Measurements from ENCODE around the gene ATG2B. TPM values are rescaled to one million over a fixed set of nuclear protein-coding genes. Genes with fewer than 3 reads are reported as not detected.

The ATG2B gene, protein sequence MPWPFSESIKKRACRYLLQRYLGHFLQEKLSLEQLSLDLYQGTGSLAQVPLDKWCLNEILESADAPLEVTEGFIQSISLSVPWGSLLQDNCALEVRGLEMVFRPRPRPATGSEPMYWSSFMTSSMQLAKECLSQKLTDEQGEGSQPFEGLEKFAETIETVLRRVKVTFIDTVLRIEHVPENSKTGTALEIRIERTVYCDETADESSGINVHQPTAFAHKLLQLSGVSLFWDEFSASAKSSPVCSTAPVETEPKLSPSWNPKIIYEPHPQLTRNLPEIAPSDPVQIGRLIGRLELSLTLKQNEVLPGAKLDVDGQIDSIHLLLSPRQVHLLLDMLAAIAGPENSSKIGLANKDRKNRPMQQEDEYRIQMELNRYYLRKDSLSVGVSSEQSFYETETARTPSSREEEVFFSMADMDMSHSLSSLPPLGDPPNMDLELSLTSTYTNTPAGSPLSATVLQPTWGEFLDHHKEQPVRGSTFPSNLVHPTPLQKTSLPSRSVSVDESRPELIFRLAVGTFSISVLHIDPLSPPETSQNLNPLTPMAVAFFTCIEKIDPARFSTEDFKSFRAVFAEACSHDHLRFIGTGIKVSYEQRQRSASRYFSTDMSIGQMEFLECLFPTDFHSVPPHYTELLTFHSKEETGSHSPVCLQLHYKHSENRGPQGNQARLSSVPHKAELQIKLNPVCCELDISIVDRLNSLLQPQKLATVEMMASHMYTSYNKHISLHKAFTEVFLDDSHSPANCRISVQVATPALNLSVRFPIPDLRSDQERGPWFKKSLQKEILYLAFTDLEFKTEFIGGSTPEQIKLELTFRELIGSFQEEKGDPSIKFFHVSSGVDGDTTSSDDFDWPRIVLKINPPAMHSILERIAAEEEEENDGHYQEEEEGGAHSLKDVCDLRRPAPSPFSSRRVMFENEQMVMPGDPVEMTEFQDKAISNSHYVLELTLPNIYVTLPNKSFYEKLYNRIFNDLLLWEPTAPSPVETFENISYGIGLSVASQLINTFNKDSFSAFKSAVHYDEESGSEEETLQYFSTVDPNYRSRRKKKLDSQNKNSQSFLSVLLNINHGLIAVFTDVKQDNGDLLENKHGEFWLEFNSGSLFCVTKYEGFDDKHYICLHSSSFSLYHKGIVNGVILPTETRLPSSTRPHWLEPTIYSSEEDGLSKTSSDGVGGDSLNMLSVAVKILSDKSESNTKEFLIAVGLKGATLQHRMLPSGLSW (N-terminal part only)
- 9.2 and 12.4 TPM in 2 replicates for total RNA-seq (2014; rRNA removed; shearing (Covaris generic))

DNA sequence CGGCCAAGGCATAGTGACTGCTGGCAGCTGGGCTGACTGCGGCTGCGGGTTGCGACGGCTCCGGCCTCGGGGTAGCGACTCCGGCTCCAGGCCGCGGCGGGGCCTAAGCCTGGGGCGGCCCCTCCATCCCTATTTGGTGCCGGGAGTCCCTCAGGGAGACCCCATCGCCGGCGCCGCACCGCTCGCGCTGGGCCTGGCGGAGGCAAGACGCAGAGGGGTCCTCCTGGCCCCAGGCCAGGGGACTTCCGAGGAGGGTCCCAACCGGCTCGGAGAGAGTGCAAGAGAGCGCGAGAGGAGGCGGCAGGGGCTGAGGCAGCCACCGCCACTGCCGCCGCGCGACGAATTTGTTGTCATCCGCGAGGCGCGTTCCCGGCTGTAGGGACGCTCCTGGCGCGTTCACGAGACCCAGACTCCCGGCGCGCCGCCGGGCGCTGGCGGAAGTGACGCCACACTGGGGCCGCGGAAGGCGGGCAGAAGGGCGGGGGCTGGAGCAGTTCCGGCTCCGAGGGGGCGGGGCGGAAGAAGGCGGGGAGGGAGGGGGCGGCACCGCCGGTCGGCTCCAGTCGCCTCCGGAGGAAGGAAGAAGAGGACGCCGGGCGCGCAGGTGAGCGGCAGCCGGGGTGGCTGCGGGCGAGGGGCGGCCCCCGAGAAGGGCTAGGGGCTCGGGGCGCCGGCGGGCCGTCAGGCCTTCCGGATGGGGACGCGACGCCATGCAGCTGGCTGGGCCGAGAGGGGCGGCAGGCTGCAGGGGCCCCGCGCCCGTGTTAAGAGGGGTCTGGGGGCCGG, at the start of gene ATG2B, which contains the start of gene GSKIP:
Gene ATG2B (minus strand): TSS at position 377 of the 786 bp plus-strand sequence. CDS start 365 bp downstream, at position 12.
Gene GSKIP (plus strand): TSS at position 562 of the 786 bp plus-strand sequence. CDS start 18,722 bp downstream, outside the sequence.
- DNase-seq (ENCODE audit: low read depth) = peak; percentile 97

GRCh38 chr14:96410119-96410518, 47.0 kb upstream of the ATG2B start:
- no peak for DNase-seq (ENCODE audit: low read depth)

- DNase-seq (ENCODE audit: low read depth) = peak; percentile 77
Observed at GRCh38 chr14:96409701-96410100, 46.6 kb upstream of the ATG2B start.

- DNase-seq (ENCODE audit: low read depth) = no peak
Observed at GRCh38 chr14:96408608-96409007, 45.5 kb upstream of the ATG2B start.

GRCh38 chr14:96407935-96408570, 44.9 kb upstream of the ATG2B start:
- no peak for DNase-seq (ENCODE audit: low read depth)

DNA sequence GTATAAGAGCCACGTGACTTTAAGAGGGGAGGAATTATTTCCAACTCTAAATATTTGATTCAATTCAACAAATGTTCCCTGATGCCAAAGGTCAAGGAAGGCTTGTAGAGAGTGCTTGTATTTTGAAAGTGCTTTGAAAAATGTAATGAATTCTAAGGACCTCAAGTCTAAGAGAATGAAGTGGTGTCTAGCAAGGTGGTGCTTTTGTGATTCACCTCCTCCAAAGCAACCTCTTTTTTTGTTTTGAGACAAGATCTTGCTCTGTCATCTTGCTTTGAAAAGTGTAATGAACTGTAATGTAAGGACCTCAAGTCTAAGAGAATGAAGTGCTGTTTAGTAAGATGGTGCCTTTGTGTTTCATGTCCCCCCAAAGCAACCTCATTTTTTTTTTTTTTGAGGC, 42.5 kb upstream of the ATG2B start:
- DNase-seq (ENCODE audit: low read depth) = no peak

- DNase-seq (ENCODE audit: low read depth) = no peak
Observed at GRCh38 chr14:96403409-96403808, 40.3 kb upstream of the ATG2B start.

GRCh38 chr14:96400495-96400894, 37.4 kb upstream of the ATG2B start:
- no peak for DNase-seq (ENCODE audit: low read depth)

DNA sequence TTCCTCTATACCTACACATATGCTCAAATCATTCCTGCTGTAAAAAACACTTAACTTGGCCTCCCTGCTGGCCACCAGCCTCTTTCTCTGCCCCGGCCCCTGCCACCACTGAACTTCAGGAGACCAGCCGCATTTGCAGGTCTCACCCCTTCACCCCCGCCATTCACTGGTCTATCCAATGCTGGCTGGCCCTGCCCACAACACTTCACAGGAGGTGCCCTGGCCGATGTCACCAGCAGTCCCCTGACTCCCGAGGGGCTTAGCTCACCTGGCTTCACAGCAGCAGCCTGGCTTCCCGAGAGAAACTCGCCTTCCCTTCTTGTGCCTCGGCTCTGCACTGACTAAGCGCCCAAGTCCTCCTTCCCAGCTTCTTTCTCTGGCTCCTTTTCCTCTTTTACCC, 36.3 kb upstream of the ATG2B start:
- no peak for DNase-seq (ENCODE audit: low read depth)

- DNase-seq (ENCODE audit: low read depth) = no peak
Observed at GRCh38 chr14:96398921-96399320, 35.8 kb upstream of the ATG2B start.

GRCh38 chr14:96398432-96398831, 35.3 kb upstream of the ATG2B start:
- no peak for DNase-seq (ENCODE audit: low read depth)

- no peak for DNase-seq (ENCODE audit: low read depth)
Observed at GRCh38 chr14:96394047-96394815, 31.1 kb upstream of the ATG2B start.

- no peak for DNase-seq (ENCODE audit: low read depth)
Observed at GRCh38 chr14:96393071-96393691, 30.0 kb upstream of the ATG2B start.

DNA sequence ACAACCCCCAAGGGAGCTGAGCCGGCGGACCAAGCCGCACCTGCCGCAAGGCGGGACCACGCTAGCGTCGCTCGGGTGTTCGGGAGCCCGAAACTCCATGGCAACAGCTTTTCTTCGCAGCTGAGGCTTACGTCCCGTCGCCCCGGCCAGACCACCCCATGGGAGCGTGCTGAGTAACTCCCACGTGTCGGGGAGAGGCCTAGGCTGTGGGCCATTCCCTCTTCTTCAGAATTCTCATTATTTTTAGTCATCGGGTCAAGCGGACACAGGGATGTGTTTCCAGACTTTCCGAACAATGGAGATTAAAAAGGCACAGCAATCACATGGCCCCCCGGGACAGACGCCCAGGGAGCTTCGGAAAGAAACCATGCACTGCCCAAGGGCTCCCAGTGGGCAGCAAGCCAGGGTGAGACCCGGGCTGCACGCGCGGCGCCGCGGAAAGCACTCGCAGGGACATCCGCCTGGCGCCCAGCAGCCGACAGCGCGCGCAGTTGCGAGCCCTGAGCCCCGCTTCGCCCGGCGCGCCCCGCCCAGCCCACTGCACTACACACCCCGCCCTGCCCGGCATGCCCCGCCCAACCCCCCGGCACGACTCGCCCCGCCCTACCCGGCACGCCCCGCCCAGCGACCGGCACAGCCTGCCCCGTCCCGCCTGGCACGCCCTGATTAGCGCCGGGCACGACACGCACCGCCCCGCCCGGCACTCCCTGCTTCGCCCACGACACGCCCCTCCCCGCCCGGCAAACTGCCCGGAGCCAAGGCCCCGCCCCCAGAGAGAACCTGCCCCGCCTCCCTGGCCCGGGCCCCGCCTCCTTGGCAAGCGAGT, 28.4 kb upstream of the ATG2B start:
- DNase-seq (ENCODE audit: low read depth) = peak; percentile 99

DNA sequence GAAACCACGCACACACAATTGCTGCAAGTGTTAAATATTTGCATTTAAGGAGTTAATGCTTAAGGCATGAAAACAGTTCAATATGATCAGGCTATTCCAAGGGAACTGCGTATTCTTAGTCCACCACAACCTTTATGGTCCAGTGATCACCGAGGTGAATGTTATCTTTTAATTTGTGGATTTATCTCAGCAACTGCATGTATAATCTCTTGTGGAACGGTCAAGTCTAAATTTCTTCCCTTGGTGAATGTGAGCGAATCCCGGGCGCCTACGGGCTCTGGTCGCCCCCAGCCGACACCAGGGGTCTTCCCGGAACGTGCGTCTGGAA, 27.8 kb upstream of the ATG2B start:
- no peak for DNase-seq (ENCODE audit: low read depth)

GRCh38 chr14:96385385-96385784, 22.2 kb upstream of the ATG2B start:
- DNase-seq (ENCODE audit: low read depth) = no peak

GRCh38 chr14:96384740-96385139, 21.6 kb upstream of the ATG2B start:
- no peak for DNase-seq (ENCODE audit: low read depth)

GRCh38 chr14:96384053-96384452, 20.9 kb upstream of the ATG2B start:
- no peak for DNase-seq (ENCODE audit: low read depth)

DNA sequence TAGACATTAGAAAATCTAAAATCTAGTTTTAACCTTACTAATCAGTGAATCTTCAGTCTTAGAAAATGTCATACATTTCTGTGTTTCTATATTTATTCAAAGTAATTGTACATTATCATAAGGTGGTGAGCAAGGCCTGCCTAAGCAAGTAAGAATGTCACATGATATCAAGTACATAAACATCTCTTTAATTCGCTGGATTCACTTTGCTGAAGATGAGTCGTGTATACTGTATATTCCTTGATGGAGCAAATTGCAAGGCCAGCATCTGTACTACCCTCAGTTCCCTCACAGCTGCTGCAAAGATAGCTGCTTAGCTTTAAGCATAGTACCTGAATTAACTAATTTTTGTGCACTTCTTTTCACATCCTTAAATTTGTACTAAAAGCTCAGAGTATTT, 20.3 kb upstream of the ATG2B start:
- no peak for DNase-seq (ENCODE audit: low read depth)
